Measurements from ENCODE around the gene SOWAHA. TPM values are rescaled to one million over a fixed set of nuclear protein-coding genes. Genes with fewer than 3 reads are reported as not detected.
A peak's percentile ranks its signal among the peaks of the same experiment; 100 is the strongest.

The SOWAHA gene
- total and polyA plus RNA-seq, 10 of the 15 experiments (the other 5 are each of a cell fraction or from before 2014, with no cell fraction given) = 0.02 to 0.37 (median 0.05) TPM; not detected in 4

- no peaks in the 10 kb centered on the region for H4K20me1 ChIP-seq (ENCODE audit: control insufficient read depth, insufficient read depth)
- BruUV-seq (replicated peaks) = no TSS peak
- no peak overlapping the region for H3K9ac ChIP-seq (ENCODE audit: control insufficient read depth, insufficient read depth, low read length)
- ChIA-PET CTCF (interaction anchor here (1.0 to 3.5 kb wide), 4 partner anchors 12 to 45 kb away, joined by 3 to 15 read pairs (median 6); no protein-coding TSS in a partner anchor), SMC1A (ENCODE audit: uncharacterized antibody, unreplicated experiment) (interaction anchor here (1.2 to 7.5 kb wide), 6 partner anchors 12 to 111 kb away, joined by 3 to 88 read pairs (median 4); partner anchors contain the start of gene CCNI2), RAD21 (ENCODE audit: unreplicated experiment) (interaction anchor here (1.5 to 2.0 kb wide), 3 partner anchors 21 to 249 kb away, joined by 6 to 10 read pairs (median 6); no protein-coding TSS in a partner anchor), POLR2A (interaction anchor here (0.7 to 7.2 kb wide), 3 partner anchors 9 to 114 kb away, joined by 3 to 56 read pairs (median 3); no protein-coding TSS in a partner anchor)
- H3K27ac ChIP-seq (ENCODE audit: control insufficient read depth, insufficient read depth) = no peak overlapping the region
- H3K9me3 ChIP-seq (replicated peaks; ENCODE audit: control insufficient read depth, insufficient read depth, low read length) = no peaks in the 10 kb centered on the region
- TF ChIP-seq NFIC (IDR thresholded peaks at IDR 0.05; ENCODE audit: low read depth, low read length) (no peak), EZH2 (IDR thresholded peaks at IDR 0.05; ENCODE audit: borderline replicate concordance, control insufficient read depth, low read depth, low read length) (no peak), IKZF2 (IDR thresholded peaks at IDR 0.05) (no peak), STAT3 (IDR thresholded peaks at IDR 0.05; ENCODE audit: low read depth, low read length) (no peak), CHD2 (IDR thresholded peaks at IDR 0.05; ENCODE audit: borderline replicate concordance, low read depth, low read length) (no peak), MXI1 (IDR thresholded peaks at IDR 0.05; ENCODE audit: low read depth, low read length) (no peak), HCFC1 (IDR thresholded peaks at IDR 0.05; ENCODE audit: low read length) (no peak), CREM (IDR thresholded peaks at IDR 0.05; ENCODE audit: low read depth) (no peak), CHD1 (IDR thresholded peaks at IDR 0.05; ENCODE audit: low read depth, low read length) (no peak), GATAD2B (conservative IDR thresholded peaks at IDR 0.05; ENCODE audit: low read depth) (no peak), POLR2AphosphoS5 (IDR thresholded peaks at IDR 0.05; ENCODE audit: low read length) (no peak), KAT2A (conservative IDR thresholded peaks at IDR 0.05; ENCODE audit: control insufficient read depth, low read depth, low read length) (no peak), ESRRA (IDR thresholded peaks at IDR 0.05; ENCODE audit: low read length) (no peak), FOS (IDR thresholded peaks at IDR 0.05; ENCODE audit: borderline replicate concordance, extremely low read depth, insufficient read length) (no peak), SPI1 (IDR thresholded peaks at IDR 0.05; ENCODE audit: borderline replicate concordance, insufficient read depth, low read depth, low read length) (no peak), ZZZ3 (IDR thresholded peaks at IDR 0.05; ENCODE audit: control insufficient read depth, insufficient read length, low read depth) (no peak)
- TF ChIP-seq, protein P1, sequence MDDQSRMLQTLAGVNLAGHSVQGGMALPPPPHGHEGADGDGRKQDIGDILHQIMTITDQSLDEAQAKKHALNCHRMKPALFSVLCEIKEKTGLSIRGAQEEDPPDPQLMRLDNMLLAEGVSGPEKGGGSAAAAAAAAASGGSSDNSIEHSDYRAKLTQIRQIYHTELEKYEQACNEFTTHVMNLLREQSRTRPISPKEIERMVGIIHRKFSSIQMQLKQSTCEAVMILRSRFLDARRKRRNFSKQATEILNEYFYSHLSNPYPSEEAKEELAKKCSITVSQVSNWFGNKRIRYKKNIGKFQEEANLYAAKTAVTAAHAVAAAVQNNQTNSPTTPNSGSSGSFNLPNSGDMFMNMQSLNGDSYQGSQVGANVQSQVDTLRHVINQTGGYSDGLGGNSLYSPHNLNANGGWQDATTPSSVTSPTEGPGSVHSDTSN (IDR thresholded peaks at IDR 0.05; ENCODE audit: insufficient replicate concordance, low read depth, low read length) = no peak
- H2AFZ ChIP-seq (ENCODE audit: control insufficient read depth, low read depth, low read length) = no peak overlapping the region
- FAIRE-seq = no peak
- peaks cover 7% of the 10 kb centered on the region for H3K4me1 ChIP-seq (ENCODE audit: control insufficient read depth, insufficient read depth, low read length)
- no peak overlapping the region; the same call in 1 of the 2 replicates for H3K4me3 ChIP-seq
- intact Hi-C loops (cut with micrococcal nuclease; ENCODE audit: unreplicated experiment) (no loop called here), in situ Hi-C loops (cut with MboI) (no loop called here)
- no peak for ATAC-seq
- H3K79me2 ChIP-seq (ENCODE audit: control insufficient read depth, insufficient read depth, low read length) = peaks cover 9% of the 10 kb centered on the region
- WGBS (ENCODE audit: insufficient coverage, insufficient replicate concordance, low lambda C conversion rate, missing lambda C conversion rate) = 98% methylated on average over 5 of the region's 5 CpGs
- H3K36me3 ChIP-seq (ENCODE audit: control insufficient read depth in 2 of 2, insufficient read depth in 2 of 2, low read length in 1 of 2) = no peaks in the 10 kb centered on the region
- DNase-seq (ENCODE audit: low read depth, low spot score) = no peak
- H3K27me3 ChIP-seq (replicated peaks in 1 of 2; ENCODE audit: control insufficient read depth in 2 of 2, insufficient read depth in 2 of 2, low read length in 1 of 2) = no peaks in the 10 kb centered on the region
- H3K4me2 ChIP-seq (ENCODE audit: control insufficient read depth, insufficient read depth) = peak overlapping the region; percentile 38; the same call in 1 of the 2 replicates
These were observed 38.2 kb upstream of the SOWAHA start for GRCh38 chr5:132774896-132775295.

All from GM12878 (cell line).